ENCODE data around the gene EEF1AKMT3. TPM values are rescaled to one million over a fixed set of nuclear protein-coding genes. Genes with fewer than 3 reads are reported as not detected.

The EEF1AKMT3 gene
- total RNA-seq, 1 donor from 2014 or later, result 5.6 TPM

DNA sequence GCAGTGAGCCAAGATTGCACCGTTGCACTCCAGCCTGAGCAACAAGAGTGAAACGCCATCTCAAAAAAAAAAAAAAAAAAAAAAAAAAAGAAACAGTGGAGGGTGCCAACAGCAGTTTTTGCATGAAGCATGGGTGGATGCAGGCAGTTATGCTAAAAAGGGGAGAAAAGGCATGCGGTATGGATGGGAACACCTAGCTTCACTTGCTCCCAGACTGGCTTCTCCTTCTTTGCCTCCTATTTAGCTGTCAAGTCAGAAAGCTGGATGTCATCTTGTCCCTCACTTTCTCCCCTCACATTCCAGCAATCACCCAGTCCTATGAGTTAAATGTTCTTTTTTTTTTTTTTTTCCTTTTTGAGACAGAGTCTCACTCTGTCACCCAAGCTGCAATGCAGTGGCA, 2.6 kb downstream of the EEF1AKMT3 start:
- H3K4me3 Mint-ChIP-seq (ENCODE audit: low read depth), result no peak overlapping the region
- peaks cover 6% of the 10 kb centered on the region for H3K36me3 Mint-ChIP-seq (ENCODE audit: insufficient read depth)
- peaks cover 9% of the 10 kb centered on the region for H3K4me1 Mint-ChIP-seq (ENCODE audit: low read depth)
- peaks cover 2% of the 10 kb centered on the region for H3K27me3 Mint-ChIP-seq
- TF ChIP-seq, protein P1, sequence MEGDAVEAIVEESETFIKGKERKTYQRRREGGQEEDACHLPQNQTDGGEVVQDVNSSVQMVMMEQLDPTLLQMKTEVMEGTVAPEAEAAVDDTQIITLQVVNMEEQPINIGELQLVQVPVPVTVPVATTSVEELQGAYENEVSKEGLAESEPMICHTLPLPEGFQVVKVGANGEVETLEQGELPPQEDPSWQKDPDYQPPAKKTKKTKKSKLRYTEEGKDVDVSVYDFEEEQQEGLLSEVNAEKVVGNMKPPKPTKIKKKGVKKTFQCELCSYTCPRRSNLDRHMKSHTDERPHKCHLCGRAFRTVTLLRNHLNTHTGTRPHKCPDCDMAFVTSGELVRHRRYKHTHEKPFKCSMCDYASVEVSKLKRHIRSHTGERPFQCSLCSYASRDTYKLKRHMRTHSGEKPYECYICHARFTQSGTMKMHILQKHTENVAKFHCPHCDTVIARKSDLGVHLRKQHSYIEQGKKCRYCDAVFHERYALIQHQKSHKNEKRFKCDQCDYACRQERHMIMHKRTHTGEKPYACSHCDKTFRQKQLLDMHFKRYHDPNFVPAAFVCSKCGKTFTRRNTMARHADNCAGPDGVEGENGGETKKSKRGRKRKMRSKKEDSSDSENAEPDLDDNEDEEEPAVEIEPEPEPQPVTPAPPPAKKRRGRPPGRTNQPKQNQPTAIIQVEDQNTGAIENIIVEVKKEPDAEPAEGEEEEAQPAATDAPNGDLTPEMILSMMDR (IDR thresholded peaks at IDR 0.05; ENCODE audit: unreplicated experiment), result no peak
- H3K9me3 Mint-ChIP-seq (ENCODE audit: low read depth), result no peaks in the 10 kb centered on the region
- DNase-seq (ENCODE audit: low spot score, unreplicated experiment), result no peak
- H3K27ac Mint-ChIP-seq, result no peak overlapping the region

DNA sequence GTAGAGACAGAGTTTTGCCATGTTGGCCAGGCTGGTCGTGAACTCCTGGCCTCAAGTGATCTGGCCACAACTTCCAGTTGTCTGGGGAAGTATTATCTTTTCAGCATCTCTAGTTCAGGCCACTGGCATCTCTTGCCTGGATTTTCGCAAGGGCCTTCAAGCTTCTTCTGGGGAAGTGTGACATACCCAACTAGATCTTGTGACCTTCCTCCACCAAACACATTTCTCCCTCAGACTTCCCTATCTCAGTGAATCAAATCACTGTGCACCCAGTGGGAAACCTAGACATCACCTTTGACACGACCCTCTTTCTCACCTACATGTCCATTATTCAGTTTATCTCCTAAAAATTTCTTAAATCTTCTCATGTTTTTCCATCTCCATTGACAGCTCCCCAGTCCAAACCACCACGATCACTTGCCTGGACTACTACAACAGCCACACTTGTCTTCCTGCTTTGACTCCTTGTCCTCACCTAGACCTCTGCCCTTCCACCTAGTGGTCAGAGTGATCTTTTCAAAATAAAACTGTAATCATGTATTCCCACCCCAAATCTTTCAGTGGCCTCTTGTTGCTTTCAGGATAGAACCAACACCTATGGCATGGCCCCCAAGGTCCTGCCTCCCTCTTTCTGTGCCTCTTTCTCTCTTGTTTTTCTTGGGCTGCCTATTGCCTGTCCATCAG, 3.3 kb downstream of the EEF1AKMT3 start:
- TF ChIP-seq, protein P1 (IDR thresholded peaks at IDR 0.05; ENCODE audit: unreplicated experiment), result peak; percentile 14
- H3K27ac Mint-ChIP-seq, result no peak overlapping the region

DNA sequence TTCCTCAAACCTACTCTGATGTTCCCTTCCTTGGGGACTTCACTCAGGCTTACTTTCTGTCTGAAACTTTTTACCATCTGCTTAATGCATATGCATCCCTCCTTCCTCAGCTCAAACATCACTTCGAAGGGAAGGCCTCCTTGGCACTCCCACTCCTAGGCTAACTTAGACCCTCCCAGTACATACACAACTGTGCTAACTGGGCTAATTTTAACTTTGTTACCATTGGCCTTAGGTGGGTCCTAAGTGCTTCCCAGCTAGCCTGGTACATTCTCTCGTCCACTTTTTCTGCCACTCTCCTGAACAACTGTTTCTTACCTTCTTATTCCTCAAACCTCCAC, 3.8 kb downstream of the EEF1AKMT3 start:
- no peak overlapping the region for H3K4me3 Mint-ChIP-seq (ENCODE audit: low read depth)
- peaks cover 2% of the 10 kb centered on the region for H3K27me3 Mint-ChIP-seq
- peaks cover 5% of the 10 kb centered on the region for H3K36me3 Mint-ChIP-seq (ENCODE audit: insufficient read depth)
- H3K9me3 Mint-ChIP-seq (ENCODE audit: low read depth), result no peaks in the 10 kb centered on the region
- DNase-seq (ENCODE audit: low spot score, unreplicated experiment), result no peak
- H3K27ac Mint-ChIP-seq, result no peak overlapping the region
- TF ChIP-seq, protein P1 (IDR thresholded peaks at IDR 0.05; ENCODE audit: unreplicated experiment), result no peak
- peaks cover 9% of the 10 kb centered on the region for H3K4me1 Mint-ChIP-seq (ENCODE audit: low read depth)

More for the DNA sequence above, 3.3 kb downstream of the EEF1AKMT3 start:
- no peak for DNase-seq (ENCODE audit: low spot score, unreplicated experiment)
- Mint-ChIP-seq H3K27me3 (peaks cover 2% of the 10 kb centered on the region), H3K4me1 (ENCODE audit: low read depth) (peaks cover 9% of the 10 kb centered on the region), H3K4me3 (ENCODE audit: low read depth) (peak overlapping the region; percentile 8), H3K9me3 (ENCODE audit: low read depth) (no peaks in the 10 kb centered on the region), H3K36me3 (ENCODE audit: insufficient read depth) (peaks cover 5% of the 10 kb centered on the region)

DNA sequence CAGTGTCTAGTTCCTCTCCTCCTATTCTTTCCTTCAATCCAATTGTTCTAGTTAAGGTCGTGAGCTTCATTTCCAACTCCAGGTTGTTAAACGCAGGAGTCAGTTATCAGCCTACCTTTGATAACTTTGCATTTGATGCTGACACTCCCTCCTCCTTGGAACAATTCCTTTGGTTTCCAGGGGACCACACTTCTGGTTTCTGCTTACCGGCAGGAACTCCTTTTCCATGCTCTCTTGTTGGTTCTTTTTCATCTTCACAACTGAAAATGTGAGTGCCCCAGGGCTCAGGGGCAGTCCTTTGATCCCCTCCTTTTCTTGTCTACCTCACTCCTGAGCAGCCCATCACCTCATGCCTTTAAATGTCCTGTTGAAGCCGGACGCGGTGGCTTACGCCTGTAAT, 5.0 kb downstream of the EEF1AKMT3 start:
- H3K27ac Mint-ChIP-seq, result no peak overlapping the region
- no peak overlapping the region for H3K4me3 Mint-ChIP-seq (ENCODE audit: low read depth)
- no peaks in the 10 kb centered on the region for H3K9me3 Mint-ChIP-seq (ENCODE audit: low read depth)
- H3K4me1 Mint-ChIP-seq (ENCODE audit: low read depth), result peaks cover 4% of the 10 kb centered on the region
- peaks cover 5% of the 10 kb centered on the region for H3K36me3 Mint-ChIP-seq (ENCODE audit: insufficient read depth)
- no peak for DNase-seq (ENCODE audit: low spot score, unreplicated experiment)
- TF ChIP-seq, protein P1 (IDR thresholded peaks at IDR 0.05; ENCODE audit: unreplicated experiment), result no peak
- peaks cover 2% of the 10 kb centered on the region for H3K27me3 Mint-ChIP-seq

DNA sequence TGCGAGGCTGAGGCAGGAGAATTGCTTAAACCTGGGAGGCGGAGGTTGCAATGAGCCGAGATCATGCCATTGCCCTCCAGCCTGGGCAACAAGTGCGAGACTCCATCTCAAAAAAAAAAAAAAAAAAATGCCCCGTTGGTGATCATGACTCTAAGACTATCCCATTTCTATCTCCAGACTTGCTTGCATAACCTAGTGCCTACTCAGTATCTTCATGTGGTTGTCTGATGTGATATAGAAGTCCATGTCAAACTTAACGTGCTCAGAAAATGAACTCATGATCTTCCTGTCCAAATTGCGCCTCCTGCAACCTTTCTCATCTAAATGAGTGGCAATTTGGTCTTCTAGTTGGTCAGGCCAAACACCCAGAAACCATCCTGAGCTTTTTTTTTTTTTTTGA, 5.5 kb downstream of the EEF1AKMT3 start:
- Mint-ChIP-seq H3K9me3 (ENCODE audit: low read depth) (no peaks in the 10 kb centered on the region), H3K27me3 (peaks cover 1% of the 10 kb centered on the region), H3K36me3 (ENCODE audit: insufficient read depth) (peaks cover 5% of the 10 kb centered on the region), H3K27ac (no peak overlapping the region), H3K4me3 (ENCODE audit: low read depth) (no peak overlapping the region), H3K4me1 (ENCODE audit: low read depth) (peaks cover 7% of the 10 kb centered on the region)
- no peak for DNase-seq (ENCODE audit: low spot score, unreplicated experiment)
- TF ChIP-seq, protein P1 (IDR thresholded peaks at IDR 0.05; ENCODE audit: unreplicated experiment), result no peak

All from progenitor cell of endocrine pancreas (in vitro differentiated cells).